ENCODE results near the gene GALNT2. TPM values are rescaled to one million over a fixed set of nuclear protein-coding genes. Genes with fewer than 3 reads are reported as not detected.

The GALNT2 gene
- total RNA-seq, 1 experiment from 2014 or later, result 152 TPM

- Histone ChIP-seq H3K36me3 (ENCODE audit: control insufficient read depth, insufficient read depth, low read length) (no peaks in the 10 kb centered on the region), H3K27ac (ENCODE audit: low read length) (no peak overlapping the region), H3K4me3 (ENCODE audit: low read depth in 2 of 2, low read length in 2 of 2) (no peak overlapping the region), H3K9me3 (ENCODE audit: control insufficient read depth, insufficient read depth, low read depth, low read length) (no peaks in the 10 kb centered on the region), H3K4me1 (ENCODE audit: control insufficient read depth, insufficient read depth, low read length) (peaks cover 17% of the 10 kb centered on the region), H3K27me3 (ENCODE audit: control insufficient read depth, insufficient read depth, low read length) (no peaks in the 10 kb centered on the region)
- no TSS peak for BruUV-seq (replicated peaks)
- ChIA-PET POLR2A (no interaction called here), CTCF (no interaction called here)
- no peak for DNase-seq (ENCODE audit: low read depth, low spot score)
- TF ChIP-seq POLR2AphosphoS5 (IDR thresholded peaks at IDR 0.05; ENCODE audit: low read depth, low read length) (no peak), TCF7L2 (IDR thresholded peaks at IDR 0.05; ENCODE audit: low read depth, low read length) (no peak), CTCF (IDR thresholded peaks at IDR 0.05) (no peak), REST (IDR thresholded peaks at IDR 0.05; ENCODE audit: insufficient read depth in 1 of 2, low read depth in 2 of 2, low read length in 1 of 2) (no peak), SIN3A (IDR thresholded peaks at IDR 0.05; ENCODE audit: borderline replicate concordance, insufficient read depth, low read depth, low read length) (no peak)
- in situ Hi-C loops (cut with HindIII; ENCODE audit: low pct_unique_long_range_greater_than_20kb, low sequenced_read_pairs) (no loop called here), intact Hi-C loops (cut with micrococcal nuclease; ENCODE audit: unreplicated experiment) (no loop called here)
- ATAC-seq, result no peak
These were observed 57.4 kb downstream of the GALNT2 start for GRCh38 chr1:230124186-230125128.

- H3K27ac ChIP-seq (ENCODE audit: low read length), result no peak overlapping the region
- CTCF ChIA-PET, result no interaction called here
- in situ Hi-C loops (cut with HindIII; ENCODE audit: low pct_unique_long_range_greater_than_20kb, low sequenced_read_pairs), result no loop called here
These were observed 58.1 kb downstream of the GALNT2 start for GRCh38 chr1:230125141-230125540.

More at GRCh38 chr1:230125141-230125540, 58.1 kb downstream of the GALNT2 start:
- BruUV-seq (replicated peaks), result no TSS peak
- TF ChIP-seq SIN3A (IDR thresholded peaks at IDR 0.05; ENCODE audit: borderline replicate concordance, insufficient read depth, low read depth, low read length) (no peak), TCF7L2 (IDR thresholded peaks at IDR 0.05; ENCODE audit: low read depth, low read length) (no peak), CTCF (IDR thresholded peaks at IDR 0.05) (no peak), POLR2AphosphoS5 (IDR thresholded peaks at IDR 0.05; ENCODE audit: low read depth, low read length) (no peak), REST (IDR thresholded peaks at IDR 0.05; ENCODE audit: insufficient read depth in 1 of 2, low read depth in 2 of 2, low read length in 1 of 2) (no peak)
- H3K4me1 ChIP-seq (ENCODE audit: control insufficient read depth, insufficient read depth, low read length), result peaks cover 17% of the 10 kb centered on the region
- no peak for ATAC-seq
- DNase-seq (ENCODE audit: low read depth, low spot score), result no peak
- POLR2A ChIA-PET, result no interaction called here
- no peaks in the 10 kb centered on the region for H3K36me3 ChIP-seq (ENCODE audit: control insufficient read depth, insufficient read depth, low read length)
- no peaks in the 10 kb centered on the region for H3K27me3 ChIP-seq (ENCODE audit: control insufficient read depth, insufficient read depth, low read length)
- H3K4me3 ChIP-seq (ENCODE audit: low read depth in 2 of 2, low read length in 2 of 2), result no peak overlapping the region
- intact Hi-C loops (cut with micrococcal nuclease; ENCODE audit: unreplicated experiment), result no loop called here
- no peaks in the 10 kb centered on the region for H3K9me3 ChIP-seq (ENCODE audit: control insufficient read depth, insufficient read depth, low read depth, low read length)
